Activated naive CD4-positive, alpha-beta T cell treated with anti-CD3 and anti-CD28 coated beads, Interleukin-2, amount 50 U/mL, for 72 hours (primary cell): ENCODE measurements around the gene SMG7. TPM values are rescaled to one million over a fixed set of nuclear protein-coding genes. Genes with fewer than 3 reads are reported as not detected.

Experiments
- ATAC-seq, 2 donors: fragments of 150-1000 bp; cut with Tn5 transposase; 2 replicates each; pipeline ENCODE4 v1.10.0; 2021; ENCODE audit warnings: mild to moderate bottlenecking in 2 of 2, moderate library complexity in 2 of 2
- DNase-seq, 2 donors: peaks; one replicate each; pipeline ENCODE4 v3.0.0; 2021 to 2022; ENCODE audit warnings: low spot score in 2 of 2
- H3K27ac Mint-ChIP-seq, 2 donors: one replicate each; pipeline ENCODE4 v1.8.0; 2022; ENCODE audit warnings: mild to moderate bottlenecking in 2 of 2, mixed read lengths in 2 of 2
- H3K36me3 Mint-ChIP-seq, 2 donors: one replicate each; pipeline ENCODE4 v1.8.0; 2022; ENCODE audit warnings: mixed read lengths in 2 of 2
- H3K9me3 Mint-ChIP-seq, 2 donors: one replicate each; pipeline ENCODE4 v1.8.0; 2022; ENCODE audit warnings: mixed read lengths in 2 of 2
- total RNA-seq, 2 donors: library from RNA; stranded (reverse); gene quantifications; one replicate each; pipeline ENCODE4 v1.2.3, GENCODE V29; 2022

The SMG7 gene
- total RNA-seq, 2 donors from 2014 or later = 60.9 to 63.4 TPM

DNA sequence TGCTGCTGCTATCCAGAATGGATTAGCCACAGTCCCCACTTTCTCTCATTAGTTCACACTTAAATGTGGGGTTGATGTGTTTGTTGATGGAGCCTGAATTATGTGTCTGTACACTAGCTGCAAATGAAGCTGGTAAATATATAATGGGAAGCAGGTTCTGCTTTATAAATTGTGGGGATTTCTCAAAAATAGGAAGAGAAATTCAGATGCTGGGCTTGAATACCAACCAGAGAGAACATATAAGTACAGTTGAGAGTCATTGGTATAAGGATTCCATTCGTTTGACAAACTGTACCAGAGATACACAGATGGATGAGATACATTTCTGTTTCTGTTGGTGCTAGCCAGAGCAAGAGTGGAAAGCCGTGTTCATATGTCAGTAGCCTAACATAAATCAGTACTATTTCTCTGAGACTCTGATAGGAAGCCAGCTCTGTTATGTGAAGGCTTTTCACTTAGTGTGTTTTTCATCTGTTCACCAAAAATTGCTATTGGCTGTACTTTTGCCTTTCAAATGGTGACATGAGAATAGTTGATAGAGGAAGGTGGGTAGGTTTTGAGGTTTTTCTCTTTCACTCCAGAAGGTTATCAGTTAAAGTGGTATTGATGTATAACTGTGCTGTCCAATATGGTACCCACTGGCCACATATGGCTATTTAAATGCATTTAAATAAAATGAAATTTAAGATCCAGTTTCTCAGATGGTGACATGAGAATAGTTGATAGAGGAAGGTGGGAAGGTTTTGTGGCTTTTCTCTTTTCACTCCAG, 15.6 kb downstream of the SMG7 start:
- H3K36me3 Mint-ChIP-seq = peaks cover 0 to 17% of the 10 kb centered on the region in 2 donors
- no peaks in the 10 kb centered on the region for H3K9me3 Mint-ChIP-seq
- ATAC-seq (no peak), DNase-seq (no peak)
- no peak overlapping the region for H3K27ac Mint-ChIP-seq

DNA sequence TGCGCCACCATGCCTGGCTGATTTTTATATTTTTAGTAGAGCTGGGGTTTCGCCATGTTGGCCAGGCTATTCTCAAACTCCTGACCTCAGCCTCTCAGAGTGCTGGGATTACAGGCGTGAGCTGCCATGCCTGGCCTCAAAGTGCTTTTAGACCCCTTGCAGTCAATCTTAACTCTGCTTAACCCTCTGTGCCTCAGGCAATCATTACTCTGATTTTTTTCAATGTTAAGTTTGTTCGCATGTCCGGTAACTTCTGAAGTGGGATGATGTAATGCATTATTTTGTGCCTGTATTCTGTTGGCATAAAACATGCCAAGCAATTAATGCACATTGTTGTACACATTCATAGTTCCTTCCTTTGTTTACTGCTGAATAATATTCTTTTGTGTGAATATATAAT, 18.6 kb downstream of the SMG7 start:
- Mint-ChIP-seq H3K36me3 (peaks cover 0 to 23% of the 10 kb centered on the region in 2 donors), H3K9me3 (no peaks in the 10 kb centered on the region), H3K27ac (no peak overlapping the region)
- no peak for ATAC-seq
- no peak for DNase-seq

DNA sequence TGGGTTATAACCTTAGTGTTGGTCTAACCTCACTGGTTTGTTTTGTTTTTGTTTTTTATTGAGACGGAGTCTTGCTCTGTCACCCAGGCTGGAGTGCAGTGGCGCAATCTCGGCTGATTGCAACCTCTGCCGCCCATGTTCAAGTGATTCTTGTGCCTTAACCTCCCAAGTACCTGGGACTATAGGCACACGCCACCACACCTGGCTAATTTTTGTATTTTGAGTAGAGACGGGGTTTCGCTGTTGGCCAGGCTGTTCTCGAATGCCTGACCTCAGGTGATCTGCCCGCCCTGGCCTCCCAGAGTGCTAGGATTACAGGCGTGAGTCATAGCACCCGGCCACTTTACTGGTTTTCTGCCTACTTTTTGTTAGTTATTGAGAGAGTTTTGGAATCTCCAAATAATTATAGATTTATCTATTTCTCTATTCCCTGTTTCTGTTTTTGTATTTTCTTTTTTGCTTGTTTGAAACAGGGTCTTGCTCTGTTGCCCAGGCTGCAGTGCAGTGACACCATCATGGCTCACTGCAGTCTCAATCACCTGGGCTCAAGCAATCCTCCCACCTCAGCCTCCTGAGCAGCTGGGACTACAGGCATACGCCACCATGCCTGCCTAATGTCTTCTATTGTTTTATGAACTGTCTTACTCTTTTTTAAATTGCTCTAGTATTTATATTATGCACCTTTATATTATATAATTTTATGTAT, 21.4 kb downstream of the SMG7 start:
- ATAC-seq = no peak
- peaks cover 0 to 17% of the 10 kb centered on the region in 2 donors for H3K36me3 Mint-ChIP-seq
- no peak for DNase-seq
- no peaks in the 10 kb centered on the region for H3K9me3 Mint-ChIP-seq
- H3K27ac Mint-ChIP-seq = no peak overlapping the region

DNA sequence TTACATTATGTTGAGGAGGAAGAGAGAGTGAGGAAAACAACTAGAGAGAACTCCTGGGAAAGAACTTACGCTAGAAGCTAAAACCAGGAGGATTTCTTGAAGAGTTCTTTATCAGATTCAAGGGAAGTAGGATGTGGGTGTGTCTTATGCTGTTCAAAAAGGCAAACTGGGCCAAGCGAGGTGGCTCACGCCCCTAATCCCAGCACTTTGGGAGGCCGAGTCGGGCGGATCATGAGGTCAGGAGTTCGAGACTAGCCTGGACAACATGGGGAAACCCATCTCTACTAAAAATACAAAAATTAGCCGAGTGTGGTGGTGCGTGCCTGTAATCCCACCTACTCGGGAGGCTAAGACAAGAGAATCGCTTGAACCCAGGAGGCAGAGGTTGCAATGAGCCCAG, 23.1 kb downstream of the SMG7 start:
- ATAC-seq = no peak
- no peak for DNase-seq
- Mint-ChIP-seq H3K9me3 (no peaks in the 10 kb centered on the region), H3K27ac (peak overlapping the region in 1 of 2 donors; percentile 20), H3K36me3 (peaks cover 0 to 7% of the 10 kb centered on the region in 2 donors)

DNA sequence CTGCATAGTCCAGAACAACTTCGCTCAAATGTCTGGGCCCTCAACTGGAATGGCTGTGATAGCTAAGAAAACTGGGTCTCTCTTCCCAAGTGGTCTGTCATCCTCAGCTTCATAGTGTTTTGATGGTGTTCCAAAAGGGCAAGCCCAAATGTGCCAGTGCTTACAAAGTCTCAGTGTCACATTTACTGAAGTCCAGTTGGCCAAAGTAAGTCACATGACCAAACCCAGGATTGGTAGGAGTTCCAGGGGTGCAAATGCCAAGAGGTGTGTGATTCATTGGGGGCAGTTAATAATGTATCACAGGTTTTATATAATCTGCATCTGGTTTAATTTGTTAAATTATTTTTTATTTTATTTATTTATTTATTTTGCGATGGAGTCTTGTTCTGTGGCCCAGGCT, 24.9 kb downstream of the SMG7 start:
- peaks cover 0 to 7% of the 10 kb centered on the region in 2 donors for H3K36me3 Mint-ChIP-seq
- ATAC-seq = no peak
- DNase-seq = no peak
- H3K9me3 Mint-ChIP-seq = no peaks in the 10 kb centered on the region
- H3K27ac Mint-ChIP-seq = no peak overlapping the region

DNA sequence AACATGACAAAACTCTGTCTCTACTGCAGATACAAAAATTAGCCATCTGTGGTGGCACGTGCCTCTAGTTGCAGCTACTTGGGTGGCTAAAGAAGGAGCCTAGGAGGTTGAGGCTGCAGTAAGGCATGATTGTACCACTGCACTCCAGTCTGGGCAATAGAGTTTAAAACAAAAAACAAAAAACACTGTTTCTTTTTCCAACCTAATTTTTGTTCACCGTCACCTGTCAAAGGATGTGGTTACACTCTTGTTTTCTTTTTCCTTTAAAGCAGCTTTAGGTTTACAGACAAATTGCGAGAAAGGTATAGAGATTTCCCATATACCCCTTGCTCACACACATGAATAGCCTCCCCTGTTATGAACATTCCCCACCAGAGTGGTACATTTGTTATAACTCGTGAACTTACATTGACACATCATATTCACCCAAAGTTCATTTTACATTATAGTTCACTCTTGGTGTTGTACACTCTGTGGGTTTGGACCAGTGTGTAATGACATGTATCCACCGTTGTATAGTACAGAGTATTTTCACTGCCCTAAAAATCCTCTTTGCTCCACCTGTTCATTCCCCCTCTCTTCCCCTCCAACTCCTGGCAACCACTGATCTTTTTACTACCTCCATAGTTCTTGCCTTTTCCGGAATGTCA, 26.2 kb downstream of the SMG7 start:
- DNase-seq (no peak), ATAC-seq (peak; percentile 40 to 90)
- Mint-ChIP-seq H3K9me3 (no peaks in the 10 kb centered on the region), H3K36me3 (peaks cover 0 to 7% of the 10 kb centered on the region in 2 donors), H3K27ac (peak overlapping the region; percentile 19 to 27)

DNA sequence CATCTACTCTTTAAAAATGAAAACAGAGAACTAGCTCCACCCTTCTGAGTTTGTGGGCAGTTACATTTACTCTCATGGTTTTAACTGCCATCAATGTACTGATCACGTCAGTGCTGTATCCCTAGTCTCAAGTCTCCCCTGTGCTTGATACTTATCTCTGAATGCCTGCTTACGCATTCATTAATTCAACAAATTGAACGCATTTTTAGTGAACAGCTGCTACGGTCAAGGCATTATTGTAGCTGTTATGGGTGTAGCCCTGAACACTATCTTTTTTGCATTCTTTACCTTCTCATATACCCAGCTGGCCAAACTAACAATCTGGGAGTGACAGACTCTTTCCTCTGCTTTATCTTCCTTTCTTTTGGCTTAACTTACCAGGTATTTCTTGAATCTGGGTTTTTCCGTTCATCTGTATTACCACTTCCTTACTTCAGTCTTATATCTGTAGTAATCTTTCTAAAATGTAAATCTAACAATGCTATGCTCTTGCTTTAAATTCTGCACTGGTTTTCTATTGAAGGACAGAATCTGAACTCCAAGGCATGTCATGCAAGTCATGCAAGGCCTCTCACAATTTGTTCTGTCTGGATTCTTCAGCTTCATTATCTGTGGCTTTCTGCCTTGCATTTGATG, 33.3 kb downstream of the SMG7 start:
- no peaks in the 10 kb centered on the region for H3K9me3 Mint-ChIP-seq
- DNase-seq = no peak
- no peak for ATAC-seq
- H3K36me3 Mint-ChIP-seq = no peaks in the 10 kb centered on the region
- H3K27ac Mint-ChIP-seq = no peak overlapping the region

DNA sequence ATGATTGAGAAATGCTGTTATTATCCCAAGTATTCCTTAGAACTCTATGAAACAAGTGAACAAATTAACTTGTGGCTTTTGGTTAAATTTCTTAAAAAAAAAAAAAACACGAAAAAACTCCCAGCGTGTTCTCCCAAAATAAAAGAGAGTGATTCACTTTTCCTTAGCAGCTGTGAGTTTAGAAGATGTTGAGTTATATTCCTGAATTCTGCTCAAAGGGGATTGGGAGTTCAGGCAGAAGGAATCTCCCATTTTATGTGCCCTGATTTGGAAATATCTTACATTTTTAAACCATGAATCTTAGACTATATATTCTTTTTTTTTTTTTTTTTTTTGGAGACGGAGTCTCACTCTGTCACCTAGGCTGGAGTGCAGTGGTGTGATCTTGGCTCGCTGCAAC, 34.3 kb downstream of the SMG7 start:
- Mint-ChIP-seq H3K27ac (no peak overlapping the region), H3K36me3 (no peaks in the 10 kb centered on the region), H3K9me3 (no peaks in the 10 kb centered on the region)
- ATAC-seq (no peak), DNase-seq (no peak)

DNA sequence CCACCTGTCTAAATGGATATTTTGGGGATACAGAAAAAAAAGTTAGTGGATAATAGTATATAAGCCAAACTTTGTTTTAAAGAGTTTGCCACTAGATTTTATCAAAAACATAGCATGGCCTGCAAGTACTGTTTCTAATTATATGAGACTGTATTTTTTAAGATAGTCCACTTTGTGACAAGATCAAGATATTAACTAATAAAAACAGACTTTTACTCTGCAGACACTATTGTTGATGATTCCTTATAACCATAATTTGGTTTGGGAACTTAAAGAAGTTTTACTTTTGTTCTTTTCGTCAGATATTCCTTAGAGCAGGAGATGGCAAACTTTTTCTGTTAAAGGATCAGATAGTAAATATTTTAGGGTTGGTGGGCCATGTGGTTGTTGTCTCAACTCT, 36.4 kb downstream of the SMG7 start:
- Mint-ChIP-seq H3K27ac (peak overlapping the region in 1 of 2 donors; percentile 38), H3K36me3 (no peaks in the 10 kb centered on the region), H3K9me3 (no peaks in the 10 kb centered on the region)
- ATAC-seq (no peak), DNase-seq (no peak)

DNA sequence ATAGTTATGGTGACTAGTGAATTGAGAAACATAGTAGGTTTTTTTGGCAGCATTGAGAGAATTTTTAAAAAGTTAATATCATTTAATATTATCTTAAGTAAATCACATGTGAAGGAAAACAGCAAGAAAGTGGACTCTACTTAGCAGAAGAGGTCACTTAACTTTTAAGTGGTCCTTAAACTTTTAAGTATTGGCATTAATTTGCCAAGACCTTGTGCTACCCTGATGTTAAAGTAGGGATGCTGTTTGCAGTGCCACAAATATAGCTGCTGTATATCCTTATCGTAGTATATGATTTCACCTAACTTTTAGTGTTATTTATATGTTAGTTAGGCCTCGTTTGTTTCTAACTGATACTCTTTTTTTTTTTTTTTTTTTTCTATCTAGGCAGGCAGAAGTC, 40.2 kb downstream of the SMG7 start:
- ATAC-seq (no peak), DNase-seq (no peak)
- H3K36me3 Mint-ChIP-seq = no peaks in the 10 kb centered on the region
- H3K9me3 Mint-ChIP-seq = no peaks in the 10 kb centered on the region
- no peak overlapping the region for H3K27ac Mint-ChIP-seq

DNA sequence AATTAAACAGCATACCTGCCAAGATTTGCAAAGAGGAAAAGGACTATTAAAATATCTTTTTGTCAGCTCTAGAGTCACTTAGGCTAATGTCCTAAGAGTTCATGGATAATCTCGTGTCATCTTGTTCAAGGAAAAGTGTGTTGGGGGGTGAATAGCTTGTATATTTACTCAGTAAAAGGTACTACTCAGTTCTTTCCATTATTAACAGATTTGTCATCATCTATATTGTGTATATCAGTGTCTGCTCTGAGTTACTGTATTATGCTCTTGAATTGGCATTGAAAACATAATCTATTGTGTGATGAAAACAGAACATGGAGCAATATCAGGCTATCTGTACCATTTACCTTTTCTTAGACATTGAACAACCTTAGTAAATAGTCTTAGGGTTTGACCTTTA, 41.9 kb downstream of the SMG7 start:
- DNase-seq (no peak), ATAC-seq (no peak)
- Mint-ChIP-seq H3K9me3 (no peaks in the 10 kb centered on the region), H3K36me3 (no peaks in the 10 kb centered on the region), H3K27ac (no peak overlapping the region)

DNA sequence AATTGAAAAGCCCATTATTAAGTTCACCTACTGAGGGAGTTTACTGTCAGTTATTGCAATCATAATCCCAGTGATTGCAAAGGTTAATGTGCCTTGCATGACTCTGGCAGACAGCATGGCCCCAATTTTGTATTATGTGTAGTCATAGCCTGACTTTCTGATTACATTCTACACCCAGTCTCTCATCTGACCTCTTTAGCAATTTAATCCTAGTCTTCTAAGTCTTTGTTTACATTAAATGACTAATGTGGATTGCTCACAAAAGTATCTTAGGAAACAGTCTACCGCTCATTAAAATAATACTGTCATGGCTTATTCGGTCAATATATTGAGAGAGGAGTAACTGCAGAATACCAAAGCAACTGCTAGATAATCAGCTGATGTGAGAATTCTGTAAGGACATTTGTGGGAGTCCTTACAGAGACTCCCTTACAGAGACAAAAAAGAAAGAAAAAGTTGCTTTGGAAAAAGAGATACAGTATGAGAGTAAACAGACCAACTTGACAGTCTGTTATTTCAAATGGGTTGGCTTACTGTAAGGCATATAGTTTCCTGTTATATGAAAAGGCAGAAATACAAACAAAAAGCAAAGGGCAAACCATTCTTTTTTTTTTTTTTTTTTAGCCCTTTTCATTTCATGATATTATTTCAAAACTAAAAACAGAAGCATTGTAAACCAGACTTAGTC, 42.8 kb downstream of the SMG7 start:
- no peaks in the 10 kb centered on the region for H3K36me3 Mint-ChIP-seq
- ATAC-seq (peak in 1 of 2 donors; percentile 43), DNase-seq (no peak)
- H3K27ac Mint-ChIP-seq = peak overlapping the region in 1 of 2 donors; percentile 45
- no peaks in the 10 kb centered on the region for H3K9me3 Mint-ChIP-seq

DNA sequence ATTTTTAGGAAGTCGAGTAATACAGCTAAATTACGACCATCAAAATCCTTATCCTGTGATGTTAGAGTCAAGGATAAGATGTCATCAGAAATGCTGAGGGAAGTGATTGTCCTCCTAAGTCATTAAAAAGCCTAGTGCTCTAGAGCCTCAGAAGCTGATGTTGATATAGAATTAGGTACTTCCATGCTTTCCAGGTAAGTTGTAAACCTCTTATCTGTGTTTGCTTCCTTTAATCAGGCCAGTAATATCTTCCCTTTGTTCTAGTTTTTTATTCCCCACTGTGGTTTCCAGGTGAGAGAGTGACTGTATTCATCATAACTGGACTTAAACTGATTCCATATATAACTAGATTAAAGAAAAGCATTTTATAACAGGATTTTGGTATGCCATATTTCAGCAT, 44.4 kb downstream of the SMG7 start:
- no peaks in the 10 kb centered on the region for H3K9me3 Mint-ChIP-seq
- ATAC-seq (no peak), DNase-seq (no peak)
- peaks cover 5% of the 10 kb centered on the region in 2 donors for H3K36me3 Mint-ChIP-seq
- no peak overlapping the region for H3K27ac Mint-ChIP-seq

DNA sequence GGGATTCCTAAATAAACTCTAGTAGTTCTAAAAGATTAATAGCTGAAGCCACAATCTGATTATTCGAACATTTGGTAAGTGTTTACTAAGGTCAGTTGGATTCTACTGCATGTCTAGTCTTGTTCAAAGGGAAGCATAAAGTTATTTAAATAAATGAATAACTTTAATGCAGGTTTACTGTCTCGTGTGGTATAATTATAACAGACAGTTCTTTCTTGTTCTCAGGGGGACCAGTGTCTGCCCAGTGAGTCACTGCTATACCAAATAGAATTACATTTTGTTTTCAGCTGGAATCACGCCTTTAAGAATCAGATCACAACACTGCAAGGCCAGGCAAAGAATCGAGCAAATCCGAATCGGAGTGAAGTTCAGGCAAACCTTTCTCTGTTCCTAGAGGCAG, 45.1 kb downstream of the SMG7 start:
- Mint-ChIP-seq H3K9me3 (no peaks in the 10 kb centered on the region), H3K27ac (no peak overlapping the region), H3K36me3 (peaks cover 5 to 8% of the 10 kb centered on the region in 2 donors)
- no peak for ATAC-seq
- DNase-seq = no peak

DNA sequence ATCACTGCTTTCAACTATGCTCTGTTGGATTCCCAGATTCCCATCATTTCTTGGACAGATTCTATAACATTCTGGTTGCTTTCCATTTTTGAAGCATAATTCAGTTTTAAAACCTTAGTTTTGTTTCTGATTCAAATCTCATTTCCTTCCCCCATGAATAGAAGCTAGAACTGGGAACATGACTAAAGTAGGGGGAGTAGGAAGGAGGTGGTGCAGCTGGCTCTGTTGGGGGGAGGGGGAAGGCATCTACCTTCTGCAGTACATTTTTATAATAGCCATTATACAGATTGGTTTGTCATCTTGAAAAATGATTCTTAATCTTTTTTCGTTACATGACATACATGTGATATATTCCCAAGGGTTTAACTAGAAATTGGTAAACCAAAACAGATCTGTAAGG, 48.1 kb downstream of the SMG7 start:
- DNase-seq (no peak), ATAC-seq (no peak)
- Mint-ChIP-seq H3K36me3 (peaks cover 5 to 8% of the 10 kb centered on the region in 2 donors), H3K27ac (no peak overlapping the region), H3K9me3 (no peaks in the 10 kb centered on the region)

DNA sequence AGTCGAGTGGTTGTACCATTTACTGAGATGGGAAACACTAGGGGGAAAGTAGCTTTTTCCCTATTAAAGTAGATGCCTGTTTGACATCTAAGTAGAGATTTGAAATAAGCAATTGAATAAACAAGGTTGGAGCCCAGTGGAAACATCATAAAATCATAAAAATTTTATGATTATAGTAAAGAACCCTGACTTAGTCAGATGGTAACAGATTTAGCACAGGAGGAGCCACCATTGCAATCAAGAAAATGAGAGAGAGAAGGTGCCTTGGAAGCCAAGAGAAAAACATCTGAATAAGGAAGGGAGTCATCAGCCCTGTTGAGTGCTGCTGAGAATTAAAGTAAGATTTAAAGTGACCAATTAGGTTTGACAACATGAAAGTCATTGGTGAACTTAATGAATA, 49.8 kb downstream of the SMG7 start:
- no peak for DNase-seq
- no peak for ATAC-seq
- Mint-ChIP-seq H3K36me3 (peaks cover 5 to 8% of the 10 kb centered on the region in 2 donors), H3K27ac (no peak overlapping the region), H3K9me3 (no peaks in the 10 kb centered on the region)
